OCI-LY1 (cell line): ENCODE measurements around the gene HS3ST5.

Experiments used
- CTCF ChIP-seq: fragments of 200-600 bp; sonication (generic), shearing (Covaris generic); IDR thresholded peaks from 2 replicates; pipeline ENCODE4 v1.5.1; 2017; ENCODE audit warnings: mild to moderate bottlenecking, antibody characterized with exemption, low read length, moderate library complexity, mixed read lengths
- EZH2 ChIP-seq: fragments of 200-600 bp; sonication (generic), shearing (Covaris generic); IDR thresholded peaks from 2 replicates; pipeline ENCODE4 v1.8.0; 2017; ENCODE audit warnings: borderline replicate concordance, mixed run types, mild to moderate bottlenecking, antibody characterized with exemption, low read length, moderate library complexity, mixed read lengths

DNA sequence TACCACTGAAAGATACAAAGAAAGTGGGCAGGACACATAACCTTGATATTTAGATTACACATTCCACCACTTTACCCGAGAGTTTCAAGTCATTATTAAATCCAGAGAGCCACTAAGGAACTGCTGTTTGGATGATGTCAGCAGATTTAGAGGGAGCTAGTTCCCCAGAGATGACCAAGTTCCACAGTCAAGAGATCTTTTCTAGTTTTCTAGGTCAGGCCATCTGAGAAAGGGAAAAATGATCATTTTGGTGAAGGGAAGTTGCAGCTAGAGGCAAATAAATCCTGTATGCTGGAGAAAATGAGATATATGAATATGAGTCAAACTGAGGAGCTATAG is 147.8 kb downstream of the HS3ST5 start:
- TF ChIP-seq CTCF: no peak
- no peak for TF ChIP-seq EZH2
